HG03558 (cell line): ENCODE data around the gene WDR74.
"Not testable (repeated sequence)": the region's sequence is repeated elsewhere in the genome, so short reads cannot be mapped to it uniquely, and the experiment has no call there.

Experiments
- ATAC-seq: cut with Tn5 transposase; IDR thresholded peaks from one replicate; pipeline ENCODE4 v1.9.1; 2021; ENCODE audit warnings: moderate number of reproducible peaks; ENCODE audit not compliant: unreplicated experiment; ENCODE audit errors: extremely low read depth

Gene WDR74

GRCh38 chr11:62839050-62839945 is at the start of gene WDR74:
TSS of gene WDR74 (minus strand) at chr11:62839590. CDS start at chr11:62839570, 20 bp downstream.
- ATAC-seq = no peak

- ATAC-seq = no peak
These were observed 49.7 kb upstream of the WDR74 start for GRCh38 chr11:62889126-62889483.

DNA sequence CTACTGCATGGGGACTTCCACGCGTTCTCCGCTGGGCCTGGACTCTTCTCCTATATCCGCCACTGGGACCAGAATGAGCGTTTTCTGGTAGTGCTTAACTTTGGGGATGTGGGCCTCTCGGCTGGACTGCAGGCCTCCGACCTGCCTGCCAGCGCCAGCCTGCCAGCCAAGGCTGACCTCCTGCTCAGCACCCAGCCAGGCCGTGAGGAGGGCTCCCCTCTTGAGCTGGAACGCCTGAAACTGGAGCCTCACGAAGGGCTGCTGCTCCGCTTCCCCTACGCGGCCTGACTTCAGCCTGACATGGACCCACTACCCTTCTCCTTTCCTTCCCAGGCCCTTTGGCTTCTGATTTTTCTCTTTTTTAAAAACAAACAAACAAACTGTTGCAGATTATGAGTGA is 49.0 kb upstream of the WDR74 start:
- no peak for ATAC-seq

- no peak for ATAC-seq
These were observed 45.9 kb upstream of the WDR74 start for GRCh38 chr11:62885137-62885750.

- no peak for ATAC-seq
These were observed 44.3 kb upstream of the WDR74 start for GRCh38 chr11:62883673-62884072.

GRCh38 chr11:62882788-62883501 is 43.6 kb upstream of the WDR74 start:
- ATAC-seq = no peak

GRCh38 chr11:62882431-62882749 is 43.0 kb upstream of the WDR74 start:
- ATAC-seq = no peak

GRCh38 chr11:62881579-62882430 is 42.4 kb upstream of the WDR74 start:
- ATAC-seq = no peak

DNA sequence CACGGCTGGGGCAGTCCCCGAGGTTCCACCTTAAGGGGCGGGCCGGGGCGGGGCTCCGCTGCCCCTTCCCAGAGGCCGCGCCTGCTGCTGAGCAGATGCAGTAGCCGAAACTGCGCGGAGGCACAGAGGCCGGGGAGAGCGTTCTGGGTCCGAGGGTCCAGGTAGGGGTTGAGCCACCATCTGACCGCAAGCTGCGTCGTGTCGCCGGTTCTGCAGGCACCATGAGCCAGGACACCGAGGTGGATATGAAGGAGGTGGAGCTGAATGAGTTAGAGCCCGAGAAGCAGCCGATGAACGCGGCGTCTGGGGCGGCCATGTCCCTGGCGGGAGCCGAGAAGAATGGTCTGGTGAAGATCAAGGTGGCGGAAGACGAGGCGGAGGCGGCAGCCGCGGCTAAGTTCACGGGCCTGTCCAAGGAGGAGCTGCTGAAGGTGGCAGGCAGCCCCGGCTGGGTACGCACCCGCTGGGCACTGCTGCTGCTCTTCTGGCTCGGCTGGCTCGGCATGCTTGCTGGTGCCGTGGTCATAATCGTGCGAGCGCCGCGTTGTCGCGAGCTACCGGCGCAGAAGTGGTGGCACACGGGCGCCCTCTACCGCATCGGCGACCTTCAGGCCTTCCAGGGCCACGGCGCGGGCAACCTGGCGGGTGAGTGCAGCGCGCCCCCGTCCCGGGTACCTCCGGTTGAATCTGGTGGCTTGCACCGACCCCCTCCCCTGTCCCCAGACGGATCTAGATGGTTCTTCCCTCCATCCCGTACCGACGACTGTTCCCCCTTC is 41.6 kb upstream of the WDR74 start, which contains the start of gene SLC3A2:
Gene SLC3A2 (plus strand): TSS at position 94 of the 776 bp plus-strand sequence. CDS start 128 bp downstream, at position 222.
- ATAC-seq = no peak

DNA sequence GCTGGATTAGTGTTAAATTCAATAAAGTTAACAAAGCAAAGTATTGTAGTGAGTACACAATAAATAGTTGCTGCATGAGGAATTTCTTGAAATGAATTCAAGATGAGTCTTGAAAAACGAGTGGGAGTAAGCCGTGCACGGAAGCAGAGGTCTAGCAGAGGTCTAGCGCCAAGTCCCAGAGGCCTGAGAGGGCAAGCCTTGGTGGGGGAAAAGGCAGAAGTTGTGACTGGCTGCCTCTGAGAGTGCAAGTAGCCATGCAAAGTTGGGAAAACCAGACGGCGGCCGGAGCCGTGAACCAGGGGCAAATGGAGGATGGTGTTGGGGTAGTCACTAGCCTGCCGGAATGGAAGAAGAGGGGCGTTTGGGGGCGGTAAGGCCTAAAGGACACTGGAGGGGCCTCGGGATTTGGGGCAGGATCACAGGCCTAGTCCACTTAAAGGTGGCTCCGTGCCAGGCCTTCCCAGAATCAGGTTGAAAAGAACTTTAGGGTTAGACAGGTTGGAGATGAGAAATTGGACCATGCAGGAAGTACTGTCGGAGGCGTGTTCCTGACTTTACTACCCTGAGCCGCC is 40.9 kb upstream of the WDR74 start:
- ATAC-seq = no peak

- no peak for ATAC-seq
These were observed 40.0 kb upstream of the WDR74 start for GRCh38 chr11:62879235-62879978.

- no peak for ATAC-seq
These were observed 37.3 kb upstream of the WDR74 start for GRCh38 chr11:62876712-62877111.

GRCh38 chr11:62875698-62876478 is 36.5 kb upstream of the WDR74 start:
- no peak for ATAC-seq

- ATAC-seq = no peak
These were observed 35.5 kb upstream of the WDR74 start for GRCh38 chr11:62874851-62875250.

DNA sequence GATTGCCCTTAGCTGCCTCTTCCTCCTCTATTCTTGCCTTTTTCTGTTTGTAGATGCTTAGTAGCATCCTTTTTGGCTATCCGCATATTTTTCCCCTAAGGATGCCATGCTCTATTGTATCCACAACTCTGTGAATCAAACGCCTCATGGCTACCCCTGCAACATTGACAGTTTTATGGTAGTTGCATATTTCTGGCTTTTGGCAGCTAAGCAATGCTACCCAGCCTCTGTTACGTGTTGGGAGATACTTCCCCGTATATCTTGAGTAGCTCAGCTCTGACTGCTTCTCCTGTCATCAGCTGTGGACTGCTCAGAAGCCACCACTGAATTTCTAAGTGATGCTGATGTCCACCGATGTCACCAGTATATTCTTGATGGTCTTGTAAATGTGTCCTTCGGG is 26.2 kb upstream of the WDR74 start:
- no peak for ATAC-seq

- ATAC-seq = no peak
These were observed 24.4 kb upstream of the WDR74 start for GRCh38 chr11:62863687-62864335.

- not testable (repeated sequence) for ATAC-seq
These were observed 22.3 kb upstream of the WDR74 start for GRCh38 chr11:62861564-62862192.
